OCI-M2 (cell line): ENCODE measurements around the gene TNFRSF14.

Source experiments
- DNase-seq: peaks from one replicate; lab custom pipeline; 2025; ENCODE audit not compliant: unreplicated experiment; lab: John Stamatoyannopoulos, UW

Gene TNFRSF14

GRCh38 chr1:2523191-2523890, 32.8 kb upstream of the TNFRSF14 start:
- no peak for DNase-seq

GRCh38 chr1:2523891-2524609, 32.1 kb upstream of the TNFRSF14 start:
- no peak for DNase-seq

DNA sequence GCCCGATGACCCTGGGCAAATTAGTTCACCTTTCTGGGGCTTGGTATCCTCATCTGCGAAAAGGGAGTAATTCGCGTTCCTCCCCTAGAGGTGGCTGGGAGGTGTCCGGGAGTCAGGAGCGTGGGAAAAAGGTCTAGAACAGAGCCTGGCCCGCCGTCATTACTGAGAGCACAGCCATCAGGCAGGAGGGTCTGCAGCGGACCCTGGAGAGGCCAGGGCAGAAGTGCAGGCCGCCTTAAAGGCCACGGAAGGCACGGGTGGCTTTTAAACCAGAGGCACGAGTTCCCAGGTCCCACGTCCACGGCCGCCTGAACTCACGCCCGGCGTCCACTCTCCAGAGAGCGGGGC, 30.6 kb upstream of the TNFRSF14 start:
- no peak for DNase-seq

DNA sequence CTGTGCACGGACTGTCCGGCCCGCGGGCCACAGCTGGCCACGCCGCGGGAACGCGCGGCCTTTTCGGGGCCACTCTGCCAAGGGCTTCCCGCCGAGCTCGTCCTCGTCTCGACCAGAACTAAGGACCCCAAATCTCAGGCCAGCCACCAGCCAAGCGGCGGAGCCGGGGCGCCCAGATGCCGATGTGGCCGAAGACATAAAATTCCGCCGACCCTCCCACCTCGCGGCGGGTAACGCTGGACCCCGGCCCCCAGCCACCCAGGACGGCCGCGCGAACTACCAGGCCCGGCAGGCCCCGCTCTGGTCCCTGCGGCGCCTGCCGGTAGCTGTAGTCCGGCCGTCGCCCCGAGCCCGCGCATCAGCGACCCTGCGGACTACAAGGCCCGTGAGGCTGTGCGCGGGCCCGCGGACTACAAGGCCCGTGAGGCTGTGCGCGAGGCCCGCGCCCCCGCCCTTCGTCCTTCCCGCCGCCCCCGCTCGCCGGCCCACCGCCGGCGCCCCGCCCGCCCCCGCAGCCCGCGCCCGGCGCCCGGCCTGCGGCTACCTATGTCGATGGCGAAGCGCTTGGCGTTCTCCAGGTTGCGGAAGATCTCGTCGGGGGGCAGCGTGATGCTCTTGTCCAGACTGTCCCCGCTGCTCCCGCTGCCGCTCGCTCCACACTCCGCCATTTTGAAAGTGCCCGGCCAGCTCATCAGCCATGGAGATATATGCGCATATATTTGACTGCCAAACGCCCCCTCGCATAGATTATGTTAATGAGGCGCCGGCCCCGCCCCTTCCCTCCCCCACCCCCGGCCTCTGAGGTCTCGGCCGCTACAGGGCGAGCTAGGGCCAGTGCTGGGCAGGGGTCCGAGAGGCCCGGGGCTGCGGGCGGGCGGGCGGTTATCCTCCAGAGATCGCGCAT, 30.0 kb upstream of the TNFRSF14 start, which contains the start of gene PANK4:
PANK4 (minus strand) TSS at position 677 of the 904 bp plus-strand sequence; CDS start at position 668, 9 bp downstream.
- peak; percentile 48 for DNase-seq

GRCh38 chr1:2526824-2527555, 29.2 kb upstream of the TNFRSF14 start:
- no peak for DNase-seq

- DNase-seq, result no peak
Observed at GRCh38 chr1:2527556-2527860, 28.7 kb upstream of the TNFRSF14 start.

- no peak for DNase-seq
Observed at GRCh38 chr1:2528016-2528415, 28.2 kb upstream of the TNFRSF14 start.

DNA sequence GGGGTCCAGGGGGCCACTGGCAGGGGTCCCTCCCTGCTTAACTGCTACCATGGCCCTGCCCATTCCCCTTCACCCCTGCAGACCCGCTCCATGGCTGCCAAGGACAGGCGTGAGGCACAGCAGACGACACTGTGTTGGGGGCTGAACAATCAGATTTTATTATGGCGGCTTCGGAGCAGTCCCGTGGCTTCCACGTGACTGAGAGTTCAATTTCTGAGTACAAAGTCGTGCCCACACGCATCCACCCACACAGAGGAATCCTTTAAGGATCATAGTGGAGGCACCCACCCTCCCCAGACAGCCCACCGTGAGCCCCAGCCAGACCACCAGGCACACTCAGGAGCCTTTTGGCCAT, 27.6 kb upstream of the TNFRSF14 start:
- no peak for DNase-seq

- DNase-seq, result no peak
Observed at GRCh38 chr1:2528966-2529783, 27.0 kb upstream of the TNFRSF14 start.

DNA sequence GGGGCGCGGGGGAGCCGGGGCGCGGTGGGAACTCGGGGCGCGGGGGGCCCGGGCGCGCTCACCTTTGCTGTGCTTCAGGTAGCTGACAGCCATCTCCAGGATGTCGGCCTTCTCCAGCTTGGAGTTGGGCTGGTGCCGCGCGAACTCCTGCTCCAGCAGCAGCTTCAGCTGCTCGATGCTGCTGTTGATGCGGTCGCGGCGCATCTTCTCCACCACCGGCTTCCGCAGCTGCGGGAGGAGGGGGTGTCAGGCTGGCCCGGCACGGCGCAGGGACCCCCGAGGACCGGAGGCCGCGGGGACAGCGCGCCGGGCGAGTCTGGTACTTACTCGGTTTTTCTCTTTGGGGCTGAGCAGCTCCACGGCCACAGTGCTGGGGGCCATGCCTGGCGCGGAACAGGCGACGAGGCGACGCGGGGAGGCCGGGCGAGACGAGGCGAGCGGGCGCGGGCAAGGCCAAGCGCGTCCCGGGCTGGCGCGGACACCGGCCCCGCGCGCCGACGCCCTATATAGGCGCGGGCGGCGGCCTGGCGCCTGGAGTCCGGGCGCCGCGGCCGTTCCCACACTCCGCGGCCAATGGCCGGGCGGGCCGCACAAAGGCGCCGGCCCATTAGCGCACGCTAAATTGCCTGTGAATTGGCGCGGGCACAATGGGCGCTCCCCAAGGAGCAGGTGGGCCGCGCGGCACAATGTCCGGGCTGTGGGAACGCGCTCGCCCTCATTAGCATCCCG, 26.2 kb upstream of the TNFRSF14 start, which contains the start of gene HES5:
HES5 (minus strand) TSS at position 480 of the 729 bp plus-strand sequence; CDS start at position 381, 99 bp downstream.
- no peak for DNase-seq

- DNase-seq, result no peak
Observed at GRCh38 chr1:2530513-2531361, 25.4 kb upstream of the TNFRSF14 start.

- DNase-seq, result no peak
Observed at GRCh38 chr1:2532485-2533160, 23.5 kb upstream of the TNFRSF14 start.

GRCh38 chr1:2533365-2533764, 22.8 kb upstream of the TNFRSF14 start:
- no peak for DNase-seq

DNA sequence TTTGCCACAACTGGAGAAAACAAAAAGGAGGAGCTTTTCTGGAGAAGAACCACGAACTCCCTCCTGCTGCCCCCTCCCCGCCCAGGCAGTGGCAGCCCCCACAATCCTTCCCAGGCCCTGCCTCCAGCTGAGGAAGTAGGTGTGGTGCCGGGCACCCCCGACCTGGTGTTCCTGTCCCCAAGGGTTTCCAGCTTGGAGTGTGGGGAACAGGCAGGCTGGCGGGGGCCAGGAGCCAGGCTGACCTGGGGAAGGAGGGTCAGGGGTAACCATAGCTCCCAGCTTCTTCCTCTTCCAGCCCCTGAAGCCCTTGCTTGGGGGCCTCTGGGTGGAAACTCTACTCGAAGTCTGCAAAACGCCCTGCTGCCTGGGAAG, 21.9 kb upstream of the TNFRSF14 start:
- DNase-seq, result no peak

DNA sequence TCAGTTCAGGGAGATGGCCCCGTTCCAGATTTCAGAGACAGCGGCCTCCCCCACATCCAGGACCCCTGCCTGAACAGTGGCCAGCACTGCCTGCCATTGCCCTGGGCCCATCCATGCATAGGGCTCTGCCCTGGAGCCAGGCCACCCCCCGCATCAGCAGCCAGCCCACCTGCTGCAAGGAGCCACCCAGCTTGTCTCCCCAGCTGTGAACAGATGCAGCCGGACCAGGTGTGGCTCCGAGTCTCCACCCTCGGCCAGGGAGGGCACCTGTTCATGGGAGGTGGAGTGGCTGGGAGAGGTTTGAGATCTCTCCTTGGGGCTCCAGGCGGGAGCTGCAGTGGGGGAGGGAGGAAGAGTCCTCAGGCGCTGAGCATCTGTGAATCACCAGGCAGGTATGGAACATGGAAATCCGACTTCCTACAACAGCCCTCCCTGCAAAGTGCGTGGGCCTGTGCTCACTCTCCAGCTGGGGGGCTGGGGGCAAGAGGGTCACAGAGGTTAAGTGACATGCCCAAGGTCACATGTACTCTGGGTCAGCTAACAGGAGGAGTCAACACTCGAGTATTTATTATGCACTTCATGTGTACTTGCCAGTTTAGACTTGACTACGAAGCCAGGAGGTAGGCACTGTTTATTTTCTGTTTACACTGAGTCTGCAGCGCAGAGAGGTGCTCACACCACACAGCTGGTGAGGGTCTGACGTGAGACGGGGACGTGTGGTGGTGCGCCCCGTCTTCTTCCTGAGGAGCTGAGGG, 21.3 kb upstream of the TNFRSF14 start:
- DNase-seq, result no peak

GRCh38 chr1:2535455-2535854, 20.7 kb upstream of the TNFRSF14 start:
- no peak for DNase-seq

DNA sequence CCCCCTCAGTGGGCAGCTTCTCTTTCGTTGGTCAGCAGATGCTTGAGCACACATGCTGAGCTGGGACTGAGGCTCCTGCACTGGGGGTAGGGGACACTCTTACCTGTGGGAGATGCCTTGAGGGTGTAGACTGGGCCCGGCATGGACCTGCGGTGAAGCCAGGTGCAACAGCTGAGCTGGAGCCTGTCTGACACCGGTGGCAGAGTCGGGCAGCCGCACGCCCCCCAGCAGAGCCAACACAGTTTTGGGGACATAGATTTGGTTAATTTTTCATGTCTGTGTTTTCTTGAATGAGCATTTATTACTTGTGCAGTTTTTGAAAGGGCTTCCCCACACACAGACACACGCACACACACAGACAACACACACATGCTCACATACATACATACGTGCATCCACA, 20.2 kb upstream of the TNFRSF14 start:
- no peak for DNase-seq

- DNase-seq, result no peak
Observed at GRCh38 chr1:2537784-2538115, 18.4 kb upstream of the TNFRSF14 start.
